OCI-LY1 (cell line): ENCODE measurements around the gene ZFYVE27.

Experiments
- EZH2 ChIP-seq: fragments of 200-600 bp; sonication (generic), shearing (Covaris generic); IDR thresholded peaks from 2 replicates; pipeline ENCODE4 v1.8.0; 2017; ENCODE audit warnings: borderline replicate concordance, mixed run types, mild to moderate bottlenecking, antibody characterized with exemption, low read length, moderate library complexity, mixed read lengths
- TF ChIP-seq, protein P1 (sequence below): fragments of 200-600 bp; sonication (generic), shearing (Covaris generic); IDR thresholded peaks from 2 replicates; pipeline ENCODE4 v1.5.1; 2017; ENCODE audit warnings: mild to moderate bottlenecking, antibody characterized with exemption, low read length, moderate library complexity, mixed read lengths

DNA sequence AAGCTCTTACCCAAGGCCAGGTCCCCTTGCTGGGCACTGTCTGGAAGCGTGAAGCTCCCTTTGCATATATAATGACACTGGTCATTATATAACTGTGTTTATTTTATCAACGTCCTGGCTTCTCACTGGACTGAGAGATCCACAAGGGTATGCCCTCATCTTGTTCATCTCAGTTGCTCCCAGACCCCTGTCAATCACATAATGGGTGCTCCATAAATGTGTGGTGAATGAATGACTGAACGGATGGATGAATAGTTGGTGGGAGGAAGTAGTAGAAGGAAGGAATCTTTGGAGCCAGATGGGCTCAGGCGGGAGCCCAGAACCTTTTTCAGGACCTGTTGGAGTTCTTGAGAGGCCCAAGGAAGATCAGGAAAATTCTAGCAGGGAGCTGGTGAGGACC lies 42.6 kb downstream of the ZFYVE27 start:
- TF ChIP-seq, protein P1, sequence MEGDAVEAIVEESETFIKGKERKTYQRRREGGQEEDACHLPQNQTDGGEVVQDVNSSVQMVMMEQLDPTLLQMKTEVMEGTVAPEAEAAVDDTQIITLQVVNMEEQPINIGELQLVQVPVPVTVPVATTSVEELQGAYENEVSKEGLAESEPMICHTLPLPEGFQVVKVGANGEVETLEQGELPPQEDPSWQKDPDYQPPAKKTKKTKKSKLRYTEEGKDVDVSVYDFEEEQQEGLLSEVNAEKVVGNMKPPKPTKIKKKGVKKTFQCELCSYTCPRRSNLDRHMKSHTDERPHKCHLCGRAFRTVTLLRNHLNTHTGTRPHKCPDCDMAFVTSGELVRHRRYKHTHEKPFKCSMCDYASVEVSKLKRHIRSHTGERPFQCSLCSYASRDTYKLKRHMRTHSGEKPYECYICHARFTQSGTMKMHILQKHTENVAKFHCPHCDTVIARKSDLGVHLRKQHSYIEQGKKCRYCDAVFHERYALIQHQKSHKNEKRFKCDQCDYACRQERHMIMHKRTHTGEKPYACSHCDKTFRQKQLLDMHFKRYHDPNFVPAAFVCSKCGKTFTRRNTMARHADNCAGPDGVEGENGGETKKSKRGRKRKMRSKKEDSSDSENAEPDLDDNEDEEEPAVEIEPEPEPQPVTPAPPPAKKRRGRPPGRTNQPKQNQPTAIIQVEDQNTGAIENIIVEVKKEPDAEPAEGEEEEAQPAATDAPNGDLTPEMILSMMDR: no peak
- TF ChIP-seq EZH2: no peak
